Effector CD8-positive, alpha-beta T cell (primary cell): Measurements from ENCODE around the gene RNF220.
"Not testable (repeated sequence)": the region's sequence is repeated elsewhere in the genome, so short reads cannot be mapped to it uniquely, and the experiment has no call there.

Experiments used
- DNase-seq: peaks from one replicate; lab custom pipeline; 2025; lab: John Stamatoyannopoulos, UW

The RNF220 gene

GRCh38 chr1:44678626-44679025 is 273.6 kb downstream of the RNF220 start:
- no peak for DNase-seq

- DNase-seq: no peak
Measured at GRCh38 chr1:44679468-44679867, 274.4 kb downstream of the RNF220 start.

GRCh38 chr1:44681905-44682882 is 277.1 kb downstream of the RNF220 start:
- no peak for DNase-seq

- DNase-seq: no peak
Measured at GRCh38 chr1:44682883-44683265, 277.8 kb downstream of the RNF220 start.

- DNase-seq: no peak
Measured at GRCh38 chr1:44684525-44684924, 279.5 kb downstream of the RNF220 start.

- no peak for DNase-seq
Measured at GRCh38 chr1:44685218-44685617, 280.2 kb downstream of the RNF220 start.

- no peak for DNase-seq
Measured at GRCh38 chr1:44685881-44686280, 280.8 kb downstream of the RNF220 start.

- DNase-seq: no peak
Measured at GRCh38 chr1:44688760-44689446, 283.8 kb downstream of the RNF220 start.

- no peak for DNase-seq
Measured at GRCh38 chr1:44689447-44689765, 284.4 kb downstream of the RNF220 start.

- no peak for DNase-seq
Measured at GRCh38 chr1:44693159-44693558, 288.1 kb downstream of the RNF220 start.

- DNase-seq: no peak
Measured at GRCh38 chr1:44693900-44694299, 288.8 kb downstream of the RNF220 start.

- no peak for DNase-seq
Measured at GRCh38 chr1:44694863-44695478, 289.9 kb downstream of the RNF220 start.

- no peak for DNase-seq
Measured at GRCh38 chr1:44695671-44696070, 290.6 kb downstream of the RNF220 start.

GRCh38 chr1:44696101-44696500 is 291.0 kb downstream of the RNF220 start:
- DNase-seq: no peak

- DNase-seq: peak; percentile 10
Measured at GRCh38 chr1:44696789-44697345, 291.8 kb downstream of the RNF220 start.

GRCh38 chr1:44698138-44698537 is 293.1 kb downstream of the RNF220 start:
- DNase-seq: no peak

GRCh38 chr1:44699375-44699774 is 294.3 kb downstream of the RNF220 start:
- not testable (repeated sequence) for DNase-seq

- no peak for DNase-seq
Measured at GRCh38 chr1:44700573-44700972, 295.5 kb downstream of the RNF220 start.

GRCh38 chr1:44701141-44701573 is 296.1 kb downstream of the RNF220 start:
- DNase-seq: no peak
